KOPT-K1 (cell line): ENCODE data around the gene HNMT.

ENCODE experiments used
- H3K27ac ChIP-seq: fragments of 200-600 bp; sonication (generic); 2 replicates; pipeline ENCODE4 v1.5.1; 2016; ENCODE audit warnings: antibody characterized with exemption, mild to moderate bottlenecking, low read depth, low read length; ENCODE audit not compliant: poor library complexity, severe bottlenecking
- H3K36me3 ChIP-seq: fragments of 200-600 bp; sonication (generic); 2 replicates; pipeline ENCODE4 v1.5.1; 2017; ENCODE audit warnings: antibody characterized with exemption, mild to moderate bottlenecking, low read length, moderate library complexity; ENCODE audit not compliant: insufficient read depth
- H3K9me3 ChIP-seq: fragments of 200-600 bp; sonication (generic); 2 replicates; pipeline ENCODE4 v1.5.1; 2017; ENCODE audit warnings: antibody characterized with exemption, low read length, mild to moderate bottlenecking; ENCODE audit not compliant: insufficient read depth, poor library complexity, severe bottlenecking

HNMT gene

DNA sequence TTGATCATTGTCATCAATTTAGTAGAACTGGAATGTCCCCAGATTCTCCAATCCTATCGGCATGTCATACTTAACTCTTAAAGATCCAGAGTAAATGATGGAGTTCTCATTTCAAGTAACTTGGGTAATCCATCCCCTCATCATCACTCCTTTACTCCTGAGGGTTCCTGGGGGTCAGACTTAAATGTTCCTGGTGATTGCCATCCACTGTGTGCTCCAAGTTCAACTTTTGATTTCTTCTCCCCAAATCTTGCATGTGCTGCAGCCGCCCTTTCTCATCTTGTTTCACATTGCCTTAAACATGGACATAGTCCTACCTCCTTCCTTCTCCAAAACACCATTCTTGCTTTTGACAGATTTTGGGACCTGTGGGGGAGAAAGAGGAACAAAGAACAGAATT is 43.2 kb downstream of the HNMT start:
- Histone ChIP-seq H3K27ac (no peak overlapping the region), H3K36me3 (no peaks in the 10 kb centered on the region)

DNA sequence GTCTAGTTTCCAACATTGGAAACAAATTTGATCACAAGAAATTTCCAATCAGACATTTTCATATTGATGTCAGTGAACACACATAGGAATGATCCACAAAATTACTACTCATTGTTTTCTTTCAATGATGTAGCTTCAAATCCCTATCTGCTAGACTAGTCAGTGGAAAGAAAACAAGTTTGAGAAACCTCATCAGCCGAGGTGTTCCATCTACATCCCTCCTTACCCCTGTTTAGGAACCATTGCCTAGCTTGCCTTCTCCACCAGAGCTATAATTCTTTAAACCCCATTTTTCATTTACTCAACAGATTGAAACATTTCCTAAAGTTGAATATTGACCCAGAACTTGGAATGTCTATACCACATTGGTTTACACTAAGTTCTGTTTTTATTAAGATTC is 45.3 kb downstream of the HNMT start:
- Histone ChIP-seq H3K27ac (no peak overlapping the region), H3K36me3 (no peaks in the 10 kb centered on the region), H3K9me3 (no peaks in the 10 kb centered on the region)

More for the DNA sequence above, 43.2 kb downstream of the HNMT start:
- no peaks in the 10 kb centered on the region for H3K9me3 ChIP-seq

GRCh38 chr2:138010890-138011289 is 46.6 kb downstream of the HNMT start:
- H3K9me3 ChIP-seq: no peaks in the 10 kb centered on the region
- no peaks in the 10 kb centered on the region for H3K36me3 ChIP-seq
- H3K27ac ChIP-seq: no peak overlapping the region

DNA sequence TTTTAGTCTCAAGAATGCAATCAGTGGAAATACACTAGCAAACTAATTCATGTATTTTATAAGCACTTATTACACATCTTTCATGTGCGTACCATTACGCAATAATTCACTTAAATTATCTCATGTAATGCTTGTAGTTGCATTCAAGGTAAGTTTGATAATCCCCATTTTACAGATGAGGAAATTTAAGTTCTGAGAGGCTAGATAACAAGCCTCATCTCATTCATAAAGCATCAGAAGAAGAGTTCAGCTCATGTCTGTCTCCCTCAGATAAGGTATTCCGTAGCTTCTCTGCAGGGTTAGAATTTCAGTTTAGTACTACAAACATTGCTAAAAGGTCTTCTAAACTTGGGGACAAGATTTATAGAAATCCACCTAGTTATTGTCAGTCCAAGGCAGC is 47.8 kb downstream of the HNMT start:
- Histone ChIP-seq H3K27ac (no peak overlapping the region), H3K9me3 (no peaks in the 10 kb centered on the region), H3K36me3 (no peaks in the 10 kb centered on the region)

DNA sequence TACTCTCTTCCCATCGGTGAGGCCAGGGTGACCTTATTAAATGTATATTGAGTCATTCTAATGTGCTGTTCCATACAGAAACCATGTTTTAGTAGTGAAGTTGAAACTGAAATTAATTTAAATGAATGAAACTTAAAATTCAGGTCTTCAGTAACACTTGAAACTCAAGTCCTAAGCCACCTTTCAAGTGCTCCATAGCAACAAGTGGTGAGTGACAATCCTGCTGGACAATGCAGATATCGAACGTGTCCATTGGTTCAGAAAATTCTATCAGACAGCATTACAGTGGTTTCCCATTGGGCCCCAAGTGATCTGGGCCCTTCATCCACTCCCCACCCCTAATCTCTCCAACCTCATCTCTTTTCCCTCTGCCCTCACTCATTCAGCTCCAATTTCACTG is 48.7 kb downstream of the HNMT start:
- no peak overlapping the region for H3K27ac ChIP-seq
- H3K9me3 ChIP-seq: no peaks in the 10 kb centered on the region
- no peaks in the 10 kb centered on the region for H3K36me3 ChIP-seq

DNA sequence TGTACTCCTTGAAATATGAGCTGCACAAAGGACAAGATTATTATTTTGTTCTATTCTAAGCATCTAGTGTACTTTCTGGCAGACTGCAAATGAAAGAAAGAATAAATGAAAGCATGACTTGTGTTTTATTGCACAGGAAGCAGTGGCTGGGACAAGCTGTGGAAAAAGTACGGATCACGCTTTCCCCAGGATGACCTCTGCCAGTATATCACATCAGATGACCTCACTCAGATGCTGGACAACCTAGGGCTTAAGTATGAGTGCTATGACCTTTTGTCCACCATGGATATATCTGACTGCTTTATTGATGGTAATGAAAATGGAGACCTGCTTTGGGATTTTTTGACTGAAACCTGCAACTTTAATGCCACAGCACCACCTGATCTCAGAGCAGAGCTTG is 49.4 kb downstream of the HNMT start:
- no peaks in the 10 kb centered on the region for H3K9me3 ChIP-seq
- no peak overlapping the region for H3K27ac ChIP-seq
- no peaks in the 10 kb centered on the region for H3K36me3 ChIP-seq

- Histone ChIP-seq H3K9me3 (no peaks in the 10 kb centered on the region), H3K27ac (no peak overlapping the region), H3K36me3 (no peaks in the 10 kb centered on the region)
Observed at GRCh38 chr2:138015494-138015893, 51.2 kb downstream of the HNMT start.

DNA sequence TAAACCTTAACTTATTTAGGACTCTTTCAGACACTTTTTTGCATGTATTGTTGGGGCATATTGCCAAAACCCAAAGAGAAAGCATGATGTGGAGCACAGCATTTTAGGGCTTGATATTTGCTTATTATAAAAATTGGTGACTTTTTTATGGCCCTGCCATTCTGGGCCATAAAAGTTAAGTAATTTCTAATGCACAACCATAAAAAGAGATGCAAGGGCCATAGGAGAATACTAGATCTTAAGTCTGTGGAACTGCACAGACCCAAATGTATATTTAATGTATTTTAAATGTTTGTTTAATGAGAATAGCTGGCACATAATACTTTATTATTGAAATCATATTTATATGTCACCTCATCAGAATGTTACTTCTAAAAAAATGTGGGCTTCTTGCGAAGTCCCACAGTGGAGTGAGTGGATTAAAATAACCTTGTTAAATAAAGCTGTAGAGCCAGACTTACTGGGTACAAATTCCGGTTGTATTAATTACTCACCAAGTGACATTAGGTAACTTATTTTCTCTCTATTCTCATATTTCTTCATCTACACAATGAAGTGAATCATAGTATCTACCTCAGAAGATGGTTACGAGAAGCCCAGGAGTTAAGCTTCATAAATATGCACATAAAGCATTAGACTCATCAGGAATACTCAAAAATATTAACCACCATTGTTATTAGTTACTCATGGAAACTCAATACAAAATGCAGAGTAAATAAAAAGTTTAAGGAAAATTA is 52.2 kb downstream of the HNMT start:
- Histone ChIP-seq H3K27ac (no peak overlapping the region), H3K36me3 (no peaks in the 10 kb centered on the region), H3K9me3 (no peaks in the 10 kb centered on the region)

DNA sequence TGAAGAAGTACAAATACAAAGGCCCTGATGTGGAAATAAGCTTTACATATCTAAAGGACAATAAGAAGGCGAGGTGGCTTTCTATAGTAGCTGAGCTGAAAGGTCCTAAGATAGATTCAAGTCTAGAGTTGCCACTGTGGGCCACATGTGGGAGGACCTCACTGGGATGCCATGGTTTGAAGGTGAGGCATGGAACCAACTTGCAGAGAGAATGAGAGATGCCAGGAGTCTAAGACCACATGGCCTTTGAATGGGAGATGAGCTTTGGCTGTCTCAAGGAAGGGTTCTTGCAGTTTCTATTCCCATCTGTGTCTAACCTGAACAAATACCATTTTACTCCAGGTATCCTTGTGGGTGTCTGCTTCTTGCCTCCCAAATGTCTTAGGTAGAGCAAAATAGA is 53.6 kb downstream of the HNMT start:
- H3K27ac ChIP-seq: no peak overlapping the region
- H3K36me3 ChIP-seq: no peaks in the 10 kb centered on the region
- H3K9me3 ChIP-seq: no peaks in the 10 kb centered on the region

DNA sequence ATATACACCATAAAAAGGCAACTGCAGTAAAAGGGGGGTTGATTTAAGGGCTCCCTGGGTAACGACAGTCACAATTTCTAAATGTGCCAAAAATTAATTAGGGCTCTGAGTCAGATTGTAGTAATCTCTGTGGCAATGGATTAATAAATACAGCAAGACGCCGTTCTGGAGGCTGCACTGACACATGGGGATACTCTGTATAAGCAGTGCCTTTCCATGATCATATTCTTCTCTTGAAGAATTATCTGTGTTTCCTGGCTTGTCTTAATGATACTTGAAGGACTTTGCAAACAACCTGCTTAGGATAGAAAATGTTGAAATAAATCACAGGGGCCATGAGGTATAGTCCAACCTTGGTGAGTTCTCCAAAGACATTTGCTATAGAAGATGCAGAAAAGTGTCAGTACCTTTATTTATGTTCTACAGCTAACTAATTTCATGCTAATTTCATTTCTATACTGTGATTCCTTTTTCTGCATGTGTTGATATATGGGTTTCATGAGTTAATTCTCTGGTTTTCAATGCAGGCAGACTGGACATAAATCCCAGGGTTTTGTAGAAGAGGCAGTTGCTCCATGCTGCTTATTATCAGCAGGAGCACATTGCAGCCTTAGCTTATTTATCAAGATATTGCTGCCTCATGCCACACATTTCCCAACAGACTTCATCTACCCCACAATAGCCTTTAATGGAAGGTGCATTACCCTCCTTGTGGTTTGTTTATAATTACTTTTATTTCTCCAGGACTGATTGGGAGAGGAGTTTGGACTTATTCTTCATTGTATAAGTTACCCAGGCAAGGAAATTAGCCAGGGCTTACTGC is 54.8 kb downstream of the HNMT start:
- no peak overlapping the region for H3K27ac ChIP-seq
- H3K36me3 ChIP-seq: no peaks in the 10 kb centered on the region
- H3K9me3 ChIP-seq: no peaks in the 10 kb centered on the region

GRCh38 chr2:138020432-138020831 is 56.2 kb downstream of the HNMT start:
- Histone ChIP-seq H3K27ac (no peak overlapping the region), H3K9me3 (no peaks in the 10 kb centered on the region), H3K36me3 (no peaks in the 10 kb centered on the region)

GRCh38 chr2:138021154-138021553 is 56.9 kb downstream of the HNMT start:
- Histone ChIP-seq H3K36me3 (no peaks in the 10 kb centered on the region), H3K27ac (no peak overlapping the region), H3K9me3 (no peaks in the 10 kb centered on the region)

DNA sequence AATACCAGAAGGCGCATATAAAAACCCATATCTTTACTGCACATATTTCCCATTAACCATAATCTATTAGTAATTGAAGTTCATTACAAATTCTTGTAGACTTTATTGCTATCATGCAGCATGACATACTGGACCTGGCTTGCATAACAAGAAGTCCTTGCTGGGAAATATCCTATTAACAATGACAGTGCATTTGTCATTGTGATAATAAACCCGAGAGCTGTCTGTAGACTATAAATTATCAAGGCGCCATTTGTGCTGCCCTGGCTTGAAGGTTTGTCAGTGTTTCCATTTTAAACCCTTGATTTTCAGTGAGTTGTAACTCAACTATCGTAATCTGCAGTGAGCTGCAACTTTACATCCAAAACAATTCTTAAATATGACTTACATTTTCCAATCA is 59.0 kb downstream of the HNMT start:
- Histone ChIP-seq H3K27ac (no peak overlapping the region), H3K36me3 (no peaks in the 10 kb centered on the region), H3K9me3 (no peaks in the 10 kb centered on the region)

- Histone ChIP-seq H3K36me3 (no peaks in the 10 kb centered on the region), H3K27ac (no peak overlapping the region), H3K9me3 (no peaks in the 10 kb centered on the region)
Observed at GRCh38 chr2:138023976-138024375, 59.7 kb downstream of the HNMT start.

GRCh38 chr2:138026111-138027020 is 62.1 kb downstream of the HNMT start:
- Histone ChIP-seq H3K27ac (no peak overlapping the region), H3K36me3 (no peaks in the 10 kb centered on the region), H3K9me3 (no peaks in the 10 kb centered on the region)
